ENCODE measurements around the gene H1-8.

Gene H1-8

GRCh38 chr3:129557548-129557894 lies 14.5 kb downstream of the H1-8 start:
- no peak for FAIRE-seq

- no peak for FAIRE-seq
Observed at GRCh38 chr3:129558081-129558771, 15.3 kb downstream of the H1-8 start.

- no peak for FAIRE-seq
Observed at GRCh38 chr3:129558772-129559564, 16.0 kb downstream of the H1-8 start.

GRCh38 chr3:129559565-129560079 lies 16.6 kb downstream of the H1-8 start:
- FAIRE-seq = no peak

GRCh38 chr3:129560269-129560787 lies 17.4 kb downstream of the H1-8 start:
- no peak for FAIRE-seq

- no peak for FAIRE-seq
Observed at GRCh38 chr3:129560911-129561594, 18.1 kb downstream of the H1-8 start.

GRCh38 chr3:129561619-129562248 lies 18.8 kb downstream of the H1-8 start:
- no peak for FAIRE-seq

GRCh38 chr3:129562803-129563202 lies 19.8 kb downstream of the H1-8 start:
- FAIRE-seq = no peak

- no peak for FAIRE-seq
Observed at GRCh38 chr3:129563332-129563731, 20.4 kb downstream of the H1-8 start.

- no peak for FAIRE-seq
Observed at GRCh38 chr3:129563850-129564535, 21.0 kb downstream of the H1-8 start.

- no peak for FAIRE-seq
Observed at GRCh38 chr3:129564981-129565644, 22.1 kb downstream of the H1-8 start.

- no peak for FAIRE-seq
Observed at GRCh38 chr3:129565902-129566301, 22.9 kb downstream of the H1-8 start.

- FAIRE-seq = no peak
Observed at GRCh38 chr3:129567176-129567705, 24.3 kb downstream of the H1-8 start.

- no peak for FAIRE-seq
Observed at GRCh38 chr3:129567939-129568338, 25.0 kb downstream of the H1-8 start.

GRCh38 chr3:129569856-129570255 lies 26.9 kb downstream of the H1-8 start:
- FAIRE-seq = no peak

GRCh38 chr3:129571605-129572547 lies 28.9 kb downstream of the H1-8 start:
- no peak for FAIRE-seq

- FAIRE-seq = no peak
Observed at GRCh38 chr3:129572603-129573002, 29.6 kb downstream of the H1-8 start.

GRCh38 chr3:129573493-129573892 lies 30.5 kb downstream of the H1-8 start:
- no peak for FAIRE-seq

- FAIRE-seq = no peak
Observed at GRCh38 chr3:129574206-129574605, 31.2 kb downstream of the H1-8 start.
